ENCODE data around the gene BAZ2B. TPM values are rescaled to one million over a fixed set of nuclear protein-coding genes. Genes with fewer than 3 reads are reported as not detected.

The BAZ2B gene
- total RNA-seq, 1 donor from 2014 or later: 226 TPM

GRCh38 chr2:159286709-159287441 lies 329.5 kb downstream of the BAZ2B start:
- Mint-ChIP-seq H3K27me3 (ENCODE audit: unreplicated experiment) (no peaks in the 10 kb centered on the region), H3K4me3 (ENCODE audit: unreplicated experiment) (peak overlapping the region; percentile 91), H3K4me1 (ENCODE audit: low read depth, unreplicated experiment) (peaks cover 6% of the 10 kb centered on the region), H3K36me3 (ENCODE audit: unreplicated experiment) (no peaks in the 10 kb centered on the region), H3K9me3 (ENCODE audit: unreplicated experiment) (peaks cover 3% of the 10 kb centered on the region), H3K27ac (ENCODE audit: unreplicated experiment) (peak overlapping the region; percentile 86)
- TF ChIP-seq, protein P1, sequence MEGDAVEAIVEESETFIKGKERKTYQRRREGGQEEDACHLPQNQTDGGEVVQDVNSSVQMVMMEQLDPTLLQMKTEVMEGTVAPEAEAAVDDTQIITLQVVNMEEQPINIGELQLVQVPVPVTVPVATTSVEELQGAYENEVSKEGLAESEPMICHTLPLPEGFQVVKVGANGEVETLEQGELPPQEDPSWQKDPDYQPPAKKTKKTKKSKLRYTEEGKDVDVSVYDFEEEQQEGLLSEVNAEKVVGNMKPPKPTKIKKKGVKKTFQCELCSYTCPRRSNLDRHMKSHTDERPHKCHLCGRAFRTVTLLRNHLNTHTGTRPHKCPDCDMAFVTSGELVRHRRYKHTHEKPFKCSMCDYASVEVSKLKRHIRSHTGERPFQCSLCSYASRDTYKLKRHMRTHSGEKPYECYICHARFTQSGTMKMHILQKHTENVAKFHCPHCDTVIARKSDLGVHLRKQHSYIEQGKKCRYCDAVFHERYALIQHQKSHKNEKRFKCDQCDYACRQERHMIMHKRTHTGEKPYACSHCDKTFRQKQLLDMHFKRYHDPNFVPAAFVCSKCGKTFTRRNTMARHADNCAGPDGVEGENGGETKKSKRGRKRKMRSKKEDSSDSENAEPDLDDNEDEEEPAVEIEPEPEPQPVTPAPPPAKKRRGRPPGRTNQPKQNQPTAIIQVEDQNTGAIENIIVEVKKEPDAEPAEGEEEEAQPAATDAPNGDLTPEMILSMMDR (IDR thresholded peaks at IDR 0.05; ENCODE audit: partially characterized antibody, unreplicated experiment): no peak
- peak; percentile 98 for DNase-seq

GRCh38 chr2:159285929-159286708 lies 330.2 kb downstream of the BAZ2B start, which contains the start of gene WDSUB1:
TSS of gene WDSUB1 (minus strand) at chr2:159286703. CDS start at chr2:159283069, 3,634 bp downstream.
- H3K27ac Mint-ChIP-seq (ENCODE audit: unreplicated experiment): peak within 1 kb of the TSS; percentile 86

GRCh38 chr2:159285433-159285832 lies 330.9 kb downstream of the BAZ2B start:
- Mint-ChIP-seq H3K9me3 (ENCODE audit: unreplicated experiment) (peaks cover 3% of the 10 kb centered on the region), H3K27me3 (ENCODE audit: unreplicated experiment) (no peaks in the 10 kb centered on the region), H3K4me3 (ENCODE audit: unreplicated experiment) (peak overlapping the region; percentile 91), H3K36me3 (ENCODE audit: unreplicated experiment) (no peaks in the 10 kb centered on the region), H3K27ac (ENCODE audit: unreplicated experiment) (peak overlapping the region; percentile 5), H3K4me1 (ENCODE audit: low read depth, unreplicated experiment) (peaks cover 6% of the 10 kb centered on the region)
- no peak for DNase-seq
- TF ChIP-seq, protein P1 (IDR thresholded peaks at IDR 0.05; ENCODE audit: partially characterized antibody, unreplicated experiment): no peak

More at GRCh38 chr2:159285929-159286708, 330.2 kb downstream of the BAZ2B start, which contains the start of gene WDSUB1:
- DNase-seq: peak; percentile 60
- TF ChIP-seq, protein P1 (IDR thresholded peaks at IDR 0.05; ENCODE audit: partially characterized antibody, unreplicated experiment): no peak
- Mint-ChIP-seq H3K27me3 (ENCODE audit: unreplicated experiment) (no peaks in the 10 kb centered on the region), H3K9me3 (ENCODE audit: unreplicated experiment) (peaks cover 3% of the 10 kb centered on the region), H3K36me3 (ENCODE audit: unreplicated experiment) (no peaks in the 10 kb centered on the region), H3K4me1 (ENCODE audit: low read depth, unreplicated experiment) (peaks cover 6% of the 10 kb centered on the region), H3K4me3 (ENCODE audit: unreplicated experiment) (peak within 1 kb of the TSS; percentile 91)

DNA sequence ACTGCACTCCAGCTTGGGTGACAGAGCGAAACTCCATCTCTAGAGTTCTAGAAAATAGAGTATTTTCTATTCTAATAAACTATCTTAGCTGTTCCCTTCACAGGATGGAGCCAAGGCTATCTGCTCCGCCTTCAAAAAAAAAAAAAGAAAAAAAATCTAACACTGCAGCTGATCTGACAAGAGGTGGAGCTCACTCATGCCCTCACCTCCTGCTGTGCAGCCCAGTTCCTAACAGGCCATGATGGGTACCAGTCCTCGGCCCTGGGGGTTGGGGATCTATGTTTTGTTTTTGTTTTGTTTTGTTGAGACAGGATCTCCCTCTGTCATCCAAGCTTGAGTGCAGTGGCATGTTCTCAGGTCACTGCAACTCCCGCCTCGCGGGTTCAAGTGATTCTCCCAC lies 332.8 kb downstream of the BAZ2B start:
- H3K36me3 Mint-ChIP-seq (ENCODE audit: unreplicated experiment): no peaks in the 10 kb centered on the region
- H3K27ac Mint-ChIP-seq (ENCODE audit: unreplicated experiment): no peak overlapping the region
- TF ChIP-seq, protein P1 (IDR thresholded peaks at IDR 0.05; ENCODE audit: partially characterized antibody, unreplicated experiment): no peak
- peaks cover 3% of the 10 kb centered on the region for H3K9me3 Mint-ChIP-seq (ENCODE audit: unreplicated experiment)
- no peak for DNase-seq
- H3K4me3 Mint-ChIP-seq (ENCODE audit: unreplicated experiment): no peak overlapping the region
- H3K4me1 Mint-ChIP-seq (ENCODE audit: low read depth, unreplicated experiment): peaks cover 6% of the 10 kb centered on the region
- no peaks in the 10 kb centered on the region for H3K27me3 Mint-ChIP-seq (ENCODE audit: unreplicated experiment)
